ENCODE results near the gene HOXB1.

- TF ChIP-seq, protein P1, sequence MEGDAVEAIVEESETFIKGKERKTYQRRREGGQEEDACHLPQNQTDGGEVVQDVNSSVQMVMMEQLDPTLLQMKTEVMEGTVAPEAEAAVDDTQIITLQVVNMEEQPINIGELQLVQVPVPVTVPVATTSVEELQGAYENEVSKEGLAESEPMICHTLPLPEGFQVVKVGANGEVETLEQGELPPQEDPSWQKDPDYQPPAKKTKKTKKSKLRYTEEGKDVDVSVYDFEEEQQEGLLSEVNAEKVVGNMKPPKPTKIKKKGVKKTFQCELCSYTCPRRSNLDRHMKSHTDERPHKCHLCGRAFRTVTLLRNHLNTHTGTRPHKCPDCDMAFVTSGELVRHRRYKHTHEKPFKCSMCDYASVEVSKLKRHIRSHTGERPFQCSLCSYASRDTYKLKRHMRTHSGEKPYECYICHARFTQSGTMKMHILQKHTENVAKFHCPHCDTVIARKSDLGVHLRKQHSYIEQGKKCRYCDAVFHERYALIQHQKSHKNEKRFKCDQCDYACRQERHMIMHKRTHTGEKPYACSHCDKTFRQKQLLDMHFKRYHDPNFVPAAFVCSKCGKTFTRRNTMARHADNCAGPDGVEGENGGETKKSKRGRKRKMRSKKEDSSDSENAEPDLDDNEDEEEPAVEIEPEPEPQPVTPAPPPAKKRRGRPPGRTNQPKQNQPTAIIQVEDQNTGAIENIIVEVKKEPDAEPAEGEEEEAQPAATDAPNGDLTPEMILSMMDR (IDR thresholded peaks at IDR 0.05) = no peak
- no peak for TF ChIP-seq POLR2A (IDR thresholded peaks at IDR 0.05)
These were observed 23.0 kb upstream of the HOXB1 start for GRCh38 chr17:48553826-48554225.
